Prostate gland (tissue), 2 donors: ENCODE measurements around the gene PCDHGB5. TPM values are rescaled to one million over a fixed set of nuclear protein-coding genes. Genes with fewer than 3 reads are reported as not detected.
A peak's percentile ranks its signal among the peaks of the same experiment; 100 is the strongest.
"Not testable (repeated sequence)": the region's sequence is repeated elsewhere in the genome, so short reads cannot be mapped to it uniquely, and the experiment has no call there.

Experiments
- DNase-seq: peaks from one replicate; pipeline ENCODE4 v3.0.0-alpha.2; 2019; ENCODE audit warnings: low spot score
- H3K27ac ChIP-seq, 2 donors: fragments of 200-600 bp; sonication (generic); 2 replicates each; pipeline ENCODE4 v1.5.1; 2017 to 2019
- H3K27me3 ChIP-seq: fragments of 200-600 bp; sonication (generic); replicated peaks from 2 replicates; pipeline ENCODE4 v1.5.1; 2019; ENCODE audit not compliant: insufficient read depth
- H3K36me3 ChIP-seq, 2 donors: fragments of 200-600 bp; sonication (generic); 1 replicate in 1 of 2; 2 replicates in 1 of 2; pipeline versions ENCODE4 v1.5.1 to v1.8.1; 2017 to 2019
- H3K4me1 ChIP-seq: fragments of 200-600 bp; sonication (generic); replicated peaks from 2 replicates; pipeline ENCODE4 v1.5.1; 2019
- H3K4me3 ChIP-seq, 2 donors: fragments of 200-600 bp; sonication (generic); 2 replicates each; pipeline ENCODE4 v1.5.1; 2017 to 2019
- H3K9me3 ChIP-seq: fragments of 200-600 bp; sonication (generic); 2 replicates; pipeline ENCODE4 v1.5.1; 2017
- POLR2A ChIP-seq: fragments of 450-650 bp; IDR thresholded peaks from one replicate; pipeline ENCODE4 v1.6.1; 2016; ENCODE audit warnings: antibody characterized with exemption, mild to moderate bottlenecking
- POLR2AphosphoS5 ChIP-seq: sonication (generic); formaldehyde crosslinking; IDR thresholded peaks from one replicate; pipeline ENCODE4 v1.6.1; 2017; ENCODE audit warnings: antibody characterized with exemption
- WGBS: methylation state at CpG from one replicate; pipeline ENCODE4 v1.1.5; 2018; 5-methylcytosine and 5-hydroxymethylcytosine counted together
- intact Hi-C: fragments of 100-400 bp; cut with DNase I; formaldehyde crosslinking; loops from one replicate; pipeline ENCODE4 v1.14.2; 2022
- total RNA-seq, 2 donors: library from RNA; depleted of rRNA; stranded (reverse); fragments of >200 nt; gene quantifications; one replicate each; pipeline ENCODE4 v1.1.0, GENCODE V29; 2016
- TF ChIP-seq, protein P1 (sequence below), 4 experiments: fragments of 200-600 bp in 2 of 4; fragments of 450-650 bp in 2 of 4; sonication (generic) in 2 of 4; IDR thresholded peaks; 1 replicate in 3 of 4; 2 replicates in 1 of 4; pipeline ENCODE4 v1.5.1; 2016 to 2019; ENCODE audit warnings: antibody characterized with exemption in 4 of 4, mild to moderate bottlenecking in 2 of 4, moderate library complexity in 2 of 4

The PCDHGB5 gene
- total RNA-seq, 2 donors from 2014 or later, result 7.9 to 24.5 TPM

DNA sequence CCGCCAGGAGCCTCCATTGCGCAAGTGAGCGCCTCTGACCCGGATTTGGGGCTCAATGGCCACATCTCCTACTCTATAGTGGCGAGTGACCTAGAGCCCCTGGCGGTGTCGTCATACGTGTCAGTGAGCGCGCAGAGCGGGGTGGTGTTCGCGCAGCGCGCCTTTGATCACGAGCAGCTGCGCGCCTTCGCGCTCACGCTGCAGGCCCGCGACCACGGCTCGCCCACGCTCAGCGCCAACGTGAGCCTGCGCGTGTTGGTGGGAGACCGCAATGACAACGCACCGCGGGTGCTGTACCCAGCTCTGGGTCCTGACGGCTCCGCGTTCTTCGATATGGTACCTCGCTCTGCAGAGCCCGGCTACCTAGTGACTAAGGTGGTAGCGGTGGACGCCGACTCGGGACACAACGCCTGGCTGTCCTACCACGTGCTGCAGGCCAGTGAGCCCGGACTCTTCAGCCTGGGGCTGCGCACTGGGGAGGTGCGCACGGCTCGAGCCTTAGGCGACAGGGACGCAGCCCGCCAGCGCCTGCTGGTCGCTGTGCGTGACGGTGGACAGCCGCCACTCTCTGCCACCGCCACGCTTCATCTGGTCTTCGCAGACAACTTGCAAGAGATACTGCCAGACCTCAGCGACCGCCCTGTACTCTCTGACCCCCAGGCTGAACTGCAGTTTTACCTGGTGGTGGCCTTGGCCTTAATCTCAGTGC is 12.0 kb downstream of the PCDHGB5 start:
- DNase-seq, result no peak
- intact Hi-C loops, result loop anchor here (10.0 kb wide), 1 partner anchor 115 kb away; no protein-coding TSS in a partner anchor
- no peaks in the 10 kb centered on the region for H3K4me1 ChIP-seq
- 23% methylated on average over 64 of the region's 64 CpGs for WGBS
- peaks cover 2% of the 10 kb centered on the region for H3K27me3 ChIP-seq
- H3K4me3 ChIP-seq, result no peak overlapping the region
- no peaks in the 10 kb centered on the region for H3K9me3 ChIP-seq
- no peaks in the 10 kb centered on the region for H3K36me3 ChIP-seq
- no peak overlapping the region for H3K27ac ChIP-seq
- TF ChIP-seq, protein P1, sequence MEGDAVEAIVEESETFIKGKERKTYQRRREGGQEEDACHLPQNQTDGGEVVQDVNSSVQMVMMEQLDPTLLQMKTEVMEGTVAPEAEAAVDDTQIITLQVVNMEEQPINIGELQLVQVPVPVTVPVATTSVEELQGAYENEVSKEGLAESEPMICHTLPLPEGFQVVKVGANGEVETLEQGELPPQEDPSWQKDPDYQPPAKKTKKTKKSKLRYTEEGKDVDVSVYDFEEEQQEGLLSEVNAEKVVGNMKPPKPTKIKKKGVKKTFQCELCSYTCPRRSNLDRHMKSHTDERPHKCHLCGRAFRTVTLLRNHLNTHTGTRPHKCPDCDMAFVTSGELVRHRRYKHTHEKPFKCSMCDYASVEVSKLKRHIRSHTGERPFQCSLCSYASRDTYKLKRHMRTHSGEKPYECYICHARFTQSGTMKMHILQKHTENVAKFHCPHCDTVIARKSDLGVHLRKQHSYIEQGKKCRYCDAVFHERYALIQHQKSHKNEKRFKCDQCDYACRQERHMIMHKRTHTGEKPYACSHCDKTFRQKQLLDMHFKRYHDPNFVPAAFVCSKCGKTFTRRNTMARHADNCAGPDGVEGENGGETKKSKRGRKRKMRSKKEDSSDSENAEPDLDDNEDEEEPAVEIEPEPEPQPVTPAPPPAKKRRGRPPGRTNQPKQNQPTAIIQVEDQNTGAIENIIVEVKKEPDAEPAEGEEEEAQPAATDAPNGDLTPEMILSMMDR (IDR thresholded peaks at IDR 0.05), result no peak
- TF ChIP-seq POLR2AphosphoS5, result no peak

DNA sequence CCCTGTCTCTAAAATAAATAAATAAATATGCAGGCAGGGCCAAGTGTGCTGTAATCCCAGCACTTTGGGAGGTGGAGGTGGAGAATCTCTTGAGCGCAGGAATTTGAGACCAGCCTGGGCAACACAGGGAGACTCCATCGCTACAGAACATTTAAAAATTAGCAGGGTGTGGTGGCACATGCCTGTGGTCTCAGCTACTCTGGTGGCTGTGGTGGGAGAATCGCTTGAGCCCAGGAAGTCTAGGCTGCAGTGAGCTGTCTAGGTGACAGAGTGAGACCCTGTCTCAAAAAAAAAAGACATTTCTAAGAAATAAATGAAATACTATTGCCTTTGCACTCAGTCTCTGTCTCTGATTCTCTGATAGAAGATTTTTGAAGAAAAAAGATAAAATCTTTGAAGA is 13.8 kb downstream of the PCDHGB5 start:
- no peak overlapping the region for H3K4me3 ChIP-seq
- H3K27me3 ChIP-seq, result peaks cover 2% of the 10 kb centered on the region
- H3K36me3 ChIP-seq, result no peaks in the 10 kb centered on the region
- H3K4me1 ChIP-seq, result no peaks in the 10 kb centered on the region
- no peak for DNase-seq
- no peaks in the 10 kb centered on the region for H3K9me3 ChIP-seq
- TF ChIP-seq, protein P1 (IDR thresholded peaks at IDR 0.05), result no peak
- no peak for TF ChIP-seq POLR2AphosphoS5
- TF ChIP-seq POLR2A, result no peak
- no peak overlapping the region for H3K27ac ChIP-seq
- WGBS, result 56% methylated on average over 3 of the region's 3 CpGs
- intact Hi-C loops, result loop anchor here (10.0 kb wide), 1 partner anchor 113 kb away; no protein-coding TSS in a partner anchor

DNA sequence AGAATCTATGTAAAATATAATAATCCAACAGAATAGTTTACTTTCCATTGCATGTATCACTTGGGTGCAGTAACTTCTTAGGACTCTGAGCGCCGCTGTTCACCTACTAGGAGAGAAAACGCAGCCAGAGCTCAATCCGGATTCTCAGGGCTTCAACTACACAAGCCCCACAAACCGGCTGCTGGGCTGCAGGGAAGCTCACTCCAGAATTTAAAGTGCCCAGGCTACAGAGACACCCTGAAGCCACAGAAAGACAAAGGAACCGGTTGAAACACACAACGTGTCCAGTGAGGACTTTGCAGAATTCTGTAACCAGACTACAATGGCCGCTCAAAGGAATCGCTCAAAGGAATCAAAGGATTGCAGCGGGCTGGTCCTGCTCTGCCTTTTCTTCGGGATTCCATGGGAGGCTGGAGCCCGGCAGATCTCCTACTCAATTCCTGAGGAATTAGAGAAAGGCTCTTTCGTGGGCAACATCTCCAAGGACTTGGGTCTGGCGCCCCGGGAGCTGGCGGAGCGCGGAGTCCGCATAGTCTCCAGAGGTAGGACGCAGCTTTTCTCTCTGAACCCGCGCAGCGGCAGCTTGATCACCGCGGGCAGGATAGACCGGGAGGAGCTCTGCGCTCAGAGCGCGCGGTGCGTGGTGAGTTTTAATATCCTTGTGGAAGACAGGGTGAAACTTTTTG is 15.2 kb downstream of the PCDHGB5 start, which contains the start of gene PCDHGA10:
PCDHGA10 (plus strand) TSS at position 134 of the 686 bp plus-strand sequence; CDS start at position 323, 189 bp downstream.
- intact Hi-C loops, result loop anchor here (10.0 kb wide), 1 partner anchor 112 kb away; no protein-coding TSS in a partner anchor
- TF ChIP-seq, protein P1 (IDR thresholded peaks at IDR 0.05), result peak in 3 of 4 experiments; percentile 24 to 46 (median 38)
- no peak for TF ChIP-seq POLR2A
- peak; percentile 5 for TF ChIP-seq POLR2AphosphoS5
- Histone ChIP-seq H3K36me3 (no peaks in the 10 kb centered on the region), H3K27me3 (peaks cover 2% of the 10 kb centered on the region), H3K9me3 (no peaks in the 10 kb centered on the region), H3K27ac (peak within 1 kb of the TSS in 1 of 2 donors; percentile 39), H3K4me3 (peak within 1 kb of the TSS; percentile 5 to 27), H3K4me1 (no peaks in the 10 kb centered on the region)
- WGBS, result 16% methylated on average over 31 of the region's 31 CpGs
- peak; percentile 55 for DNase-seq

DNA sequence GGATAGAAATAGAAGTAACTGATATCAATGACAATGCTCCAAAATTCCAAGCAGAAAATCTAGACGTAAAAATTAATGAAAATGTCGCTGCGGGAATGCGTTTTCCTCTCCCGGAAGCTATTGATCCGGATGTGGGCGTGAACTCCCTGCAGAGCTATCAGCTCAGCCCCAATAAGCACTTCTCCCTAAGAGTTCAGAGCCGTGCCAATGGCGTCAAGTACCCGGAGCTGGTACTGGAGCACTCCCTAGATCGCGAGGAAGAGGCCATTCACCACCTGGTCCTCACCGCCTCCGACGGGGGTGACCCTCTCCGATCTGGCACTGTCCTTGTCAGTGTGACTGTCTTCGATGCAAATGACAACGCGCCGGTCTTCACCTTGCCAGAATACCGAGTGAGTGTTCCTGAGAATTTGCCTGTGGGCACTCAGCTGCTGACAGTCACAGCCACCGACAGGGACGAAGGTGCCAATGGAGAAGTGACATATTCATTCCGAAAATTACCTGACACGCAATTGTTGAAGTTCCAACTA is 15.9 kb downstream of the PCDHGB5 start:
- intact Hi-C loops, result loop anchor here (10.0 kb wide), 1 partner anchor 111 kb away; no protein-coding TSS in a partner anchor
- Histone ChIP-seq H3K27me3 (peaks cover 2% of the 10 kb centered on the region), H3K4me3 (peak overlapping the region; percentile 5 to 27), H3K27ac (no peak overlapping the region), H3K36me3 (no peaks in the 10 kb centered on the region), H3K9me3 (no peaks in the 10 kb centered on the region), H3K4me1 (no peaks in the 10 kb centered on the region)
- TF ChIP-seq POLR2AphosphoS5, result no peak
- TF ChIP-seq, protein P1 (IDR thresholded peaks at IDR 0.05), result no peak
- TF ChIP-seq POLR2A, result no peak
- WGBS, result 16% methylated on average over 25 of the region's 25 CpGs
- DNase-seq, result no peak

DNA sequence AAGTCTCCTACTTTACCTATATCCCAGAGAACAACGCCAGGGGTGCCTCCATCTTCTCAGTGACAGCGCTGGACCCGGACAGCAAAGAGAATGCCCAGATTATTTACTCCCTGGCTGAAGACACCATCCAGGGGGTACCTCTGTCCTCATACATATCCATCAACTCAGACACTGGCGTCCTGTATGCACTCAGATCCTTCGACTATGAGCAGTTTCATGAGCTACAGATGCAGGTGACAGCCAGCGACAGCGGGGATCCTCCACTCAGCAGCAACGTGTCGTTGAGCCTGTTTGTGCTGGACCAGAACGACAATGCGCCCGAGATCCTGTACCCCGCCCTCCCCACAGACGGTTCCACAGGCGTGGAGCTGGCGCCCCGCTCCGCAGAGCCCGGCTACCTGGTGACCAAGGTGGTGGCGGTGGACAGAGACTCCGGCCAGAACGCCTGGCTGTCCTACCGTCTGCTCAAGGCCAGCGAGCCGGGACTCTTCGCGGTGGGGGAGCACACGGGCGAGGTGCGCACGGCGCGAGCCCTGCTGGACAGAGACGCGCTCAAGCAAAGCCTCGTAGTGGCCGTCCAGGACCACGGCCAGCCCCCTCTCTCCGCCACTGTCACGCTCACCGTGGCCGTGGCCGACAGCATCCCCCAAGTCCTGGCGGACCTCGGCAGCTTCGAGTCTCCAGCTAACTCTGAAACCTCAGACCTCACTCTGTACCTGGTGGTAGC is 17.0 kb downstream of the PCDHGB5 start:
- WGBS, result 25% methylated on average over 37 of the region's 46 CpGs
- not testable (repeated sequence) for H3K27ac ChIP-seq, H3K4me1 ChIP-seq, H3K4me3 ChIP-seq, H3K9me3 ChIP-seq, H3K36me3 ChIP-seq, H3K27me3 ChIP-seq, DNase-seq
- intact Hi-C loops, result loop anchor here (10.0 kb wide), 1 partner anchor 110 kb away; no protein-coding TSS in a partner anchor

DNA sequence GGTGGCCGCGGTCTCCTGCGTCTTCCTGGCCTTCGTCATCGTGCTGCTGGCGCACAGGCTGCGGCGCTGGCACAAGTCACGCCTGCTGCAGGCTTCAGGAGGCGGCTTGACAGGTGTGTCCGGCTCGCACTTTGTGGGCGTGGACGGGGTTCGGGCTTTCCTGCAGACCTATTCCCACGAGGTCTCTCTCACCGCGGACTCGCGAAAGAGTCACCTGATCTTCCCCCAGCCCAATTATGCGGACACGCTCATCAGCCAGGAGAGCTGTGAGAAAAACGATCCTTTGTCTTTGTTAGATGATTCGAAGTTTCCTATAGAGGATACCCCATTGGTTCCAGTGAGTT is 17.5 kb downstream of the PCDHGB5 start:
- H3K36me3 ChIP-seq, H3K27me3 ChIP-seq, DNase-seq, H3K4me3 ChIP-seq, H3K4me1 ChIP-seq, H3K9me3 ChIP-seq, H3K27ac ChIP-seq: not testable (repeated sequence)
- 26% methylated on average over 18 of the region's 24 CpGs for WGBS
- intact Hi-C loops, result loop anchor here (10.0 kb wide), 1 partner anchor 110 kb away; no protein-coding TSS in a partner anchor
